Activated T-cell treated with anti-CD3 and anti-CD28 coated beads for 24 hours (primary cell): ENCODE results near the gene BCAS4.
"Not testable (repeated sequence)": the region's sequence is repeated elsewhere in the genome, so short reads cannot be mapped to it uniquely, and the experiment has no call there.

Source experiments
- DNase-seq: peaks from one replicate; pipeline ENCODE4 v3.0.0-alpha.2; 2020; ENCODE audit warnings: low read depth

BCAS4 gene, protein sequence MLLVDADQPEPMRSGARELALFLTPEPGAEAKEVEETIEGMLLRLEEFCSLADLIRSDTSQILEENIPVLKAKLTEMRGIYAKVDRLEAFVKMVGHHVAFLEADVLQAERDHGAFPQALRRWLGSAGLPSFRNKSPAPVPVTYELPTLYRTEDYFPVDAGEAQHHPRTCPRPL

DNA sequence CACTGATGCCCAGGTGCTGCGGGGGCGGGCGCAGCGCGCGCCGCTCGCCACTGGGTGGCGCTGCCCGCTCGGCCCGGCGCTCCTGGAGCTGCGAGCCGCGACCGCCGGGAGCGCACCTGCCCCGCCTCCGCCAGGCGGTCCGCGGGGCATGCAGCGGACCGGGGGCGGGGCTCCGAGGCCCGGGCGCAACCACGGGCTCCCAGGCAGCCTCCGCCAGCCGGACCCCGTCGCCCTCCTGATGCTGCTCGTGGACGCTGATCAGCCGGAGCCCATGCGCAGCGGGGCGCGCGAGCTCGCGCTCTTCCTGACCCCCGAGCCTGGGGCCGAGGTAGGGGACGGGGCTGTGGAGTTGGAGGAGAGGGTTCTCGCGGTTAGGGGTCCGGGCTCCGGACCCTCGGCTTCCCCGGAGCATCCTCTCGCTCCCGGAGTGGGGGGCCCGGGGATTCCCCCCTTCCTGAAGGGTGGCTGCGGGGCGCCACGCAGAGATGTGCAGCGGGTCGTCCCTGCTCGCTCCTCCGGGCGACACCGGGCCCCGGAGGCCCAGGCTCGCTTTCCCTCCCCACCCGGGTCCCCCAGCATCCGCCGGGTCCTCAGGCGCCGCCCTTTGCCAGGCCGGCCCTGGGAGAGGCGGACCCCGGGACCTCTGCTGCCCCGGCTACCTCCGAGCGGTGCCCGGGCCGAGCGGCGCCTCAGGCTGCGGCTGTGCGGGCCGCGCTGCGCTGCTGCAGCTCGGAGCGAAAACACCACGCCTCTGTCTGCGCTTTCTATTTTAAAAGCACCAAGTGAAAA lies at the start of gene BCAS4:
BCAS4 (plus strand) TSS at position 216 of the 789 bp plus-strand sequence; CDS start at position 239, 23 bp downstream.
- DNase-seq = peak; percentile 83

DNA sequence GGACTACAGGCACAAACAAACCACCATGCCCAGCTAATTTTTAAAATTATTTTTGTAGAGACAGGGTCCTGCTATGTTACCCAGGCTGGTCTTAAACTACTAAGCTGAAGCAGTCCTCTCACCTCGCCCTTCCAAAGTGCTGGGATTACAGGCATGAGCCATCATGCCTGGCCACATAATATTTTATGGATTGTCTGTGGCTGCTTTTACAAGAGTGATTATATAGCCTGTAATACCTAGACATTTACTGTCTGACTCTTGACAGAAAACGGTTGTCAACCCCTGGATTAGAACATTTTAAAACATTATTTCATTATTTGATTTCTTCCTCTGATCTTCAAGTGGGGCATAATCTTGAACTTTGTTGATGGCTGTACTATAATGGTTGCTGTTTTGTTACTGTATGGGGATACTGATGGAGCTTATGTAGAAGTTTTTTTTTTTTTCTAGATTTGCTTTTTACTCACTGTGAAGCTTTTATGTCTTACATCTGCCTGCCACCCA lies 49.2 kb upstream of the BCAS4 start:
- DNase-seq = no peak

DNA sequence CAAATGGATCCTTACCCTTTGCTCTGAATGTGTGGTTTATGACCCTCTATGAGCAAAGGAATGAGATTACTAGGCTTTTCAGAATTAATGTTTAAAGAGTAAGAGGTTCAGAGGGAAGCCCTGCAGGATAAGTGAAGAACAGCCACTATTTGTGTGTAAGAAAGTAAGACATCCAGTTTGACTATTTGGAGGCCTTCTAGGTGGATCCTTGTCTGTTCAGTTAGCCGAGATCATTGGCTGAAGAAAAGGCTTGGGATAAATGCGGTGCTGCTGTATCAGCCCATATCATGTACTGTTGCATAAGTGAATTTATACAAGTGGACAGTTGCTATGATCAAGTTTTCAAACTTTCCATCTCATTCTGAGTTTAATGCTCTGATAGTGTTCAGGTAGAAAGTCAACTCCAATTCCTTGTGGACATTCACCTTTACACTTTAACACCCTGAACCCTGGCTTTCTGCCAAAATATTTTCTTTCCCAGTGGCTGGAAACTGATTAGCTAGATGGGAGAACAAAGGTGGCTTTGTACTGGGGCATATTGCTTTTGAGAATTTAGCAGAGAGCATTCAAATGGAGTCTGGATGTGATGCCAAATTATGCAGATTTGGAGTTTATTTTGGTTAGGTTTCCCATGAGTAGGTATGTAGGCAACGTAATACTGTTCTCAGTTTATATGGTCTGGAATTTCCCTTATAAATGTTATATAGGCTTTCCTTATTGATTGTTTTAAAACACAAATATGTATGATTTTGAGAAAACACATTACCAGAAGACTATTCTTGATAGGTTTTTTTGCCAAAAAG lies 48.5 kb upstream of the BCAS4 start:
- DNase-seq = no peak

DNA sequence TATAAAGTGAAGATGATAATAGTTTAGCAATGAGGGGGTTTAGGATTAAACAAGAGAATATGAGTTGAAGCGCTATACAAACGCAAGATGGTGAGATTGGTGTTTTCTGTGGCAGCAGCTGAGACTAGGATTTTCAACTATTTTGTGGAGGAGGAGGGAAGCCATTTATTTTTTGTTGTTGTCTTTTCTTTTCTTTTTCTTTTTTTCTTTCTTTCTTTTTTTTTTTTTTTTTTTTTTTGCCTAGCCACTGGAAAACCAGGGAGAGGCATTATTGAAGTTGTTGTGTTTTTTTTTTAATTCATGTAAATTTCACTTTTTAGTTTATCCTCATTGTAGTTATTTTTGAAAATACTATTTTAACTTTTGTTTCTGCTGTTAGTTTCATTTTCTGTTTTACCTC lies 47.6 kb upstream of the BCAS4 start:
- DNase-seq = no peak

DNA sequence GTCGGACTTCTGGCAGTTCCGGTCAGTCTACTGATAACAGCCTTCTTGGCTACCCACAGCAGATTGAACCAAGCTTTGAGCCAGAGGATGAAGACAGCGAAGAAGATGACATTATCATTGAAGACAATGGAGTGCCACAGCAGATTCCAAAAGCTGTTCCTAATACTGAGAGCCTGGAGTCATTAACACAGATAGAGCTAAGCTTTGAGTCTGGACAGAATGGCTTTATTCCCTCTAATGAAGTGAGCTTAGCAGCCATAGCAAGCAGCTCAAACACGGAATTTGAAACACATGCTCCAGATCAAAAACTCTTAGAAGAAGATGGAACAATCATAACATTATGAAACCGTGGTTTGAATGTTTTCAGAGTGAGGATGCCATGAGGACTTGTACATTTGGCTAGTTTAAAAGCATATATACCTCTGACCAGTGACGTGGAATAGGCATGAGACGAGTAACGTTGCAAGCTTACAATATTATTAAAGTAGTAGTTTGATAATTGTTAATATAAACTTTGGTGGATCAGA lies 44.7 kb upstream of the BCAS4 start:
- no peak for DNase-seq

DNA sequence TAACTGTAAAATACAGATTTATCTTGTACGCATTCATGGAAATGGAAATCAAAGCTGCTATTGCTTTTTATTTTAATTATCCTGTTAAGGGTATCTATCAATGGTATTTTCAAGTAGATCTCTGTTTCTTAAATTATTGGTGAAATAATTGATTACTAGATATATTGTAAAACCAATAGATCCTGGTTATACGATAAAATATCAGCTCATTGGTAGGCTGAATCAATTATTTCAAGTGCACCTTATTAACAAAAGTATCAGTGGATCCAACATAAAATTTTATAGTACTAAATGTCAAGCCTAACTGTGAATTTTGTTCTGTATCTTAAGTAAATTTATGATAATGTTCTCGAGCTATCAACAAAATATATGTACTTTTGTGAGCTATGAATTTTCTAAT lies 41.7 kb upstream of the BCAS4 start:
- DNase-seq = no peak

DNA sequence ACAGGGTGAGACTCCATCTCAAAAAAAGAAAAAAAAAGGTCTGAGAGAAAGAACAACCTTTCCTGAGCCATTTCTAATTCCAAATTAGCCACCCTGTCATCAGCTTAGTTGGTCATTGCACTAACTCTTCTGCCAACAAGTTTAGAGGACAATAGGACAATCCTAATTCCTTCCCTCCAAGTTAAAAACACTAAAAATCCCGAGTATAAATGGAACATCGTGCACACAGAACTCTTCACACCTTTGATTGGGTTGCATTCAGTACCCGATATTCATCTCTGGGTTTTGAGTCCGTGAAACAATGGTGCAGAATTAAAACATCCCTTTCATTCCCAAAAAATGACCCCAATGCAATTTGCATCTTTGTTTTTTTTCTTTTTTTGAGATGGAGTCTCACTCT lies 40.4 kb upstream of the BCAS4 start:
- DNase-seq = no peak

DNA sequence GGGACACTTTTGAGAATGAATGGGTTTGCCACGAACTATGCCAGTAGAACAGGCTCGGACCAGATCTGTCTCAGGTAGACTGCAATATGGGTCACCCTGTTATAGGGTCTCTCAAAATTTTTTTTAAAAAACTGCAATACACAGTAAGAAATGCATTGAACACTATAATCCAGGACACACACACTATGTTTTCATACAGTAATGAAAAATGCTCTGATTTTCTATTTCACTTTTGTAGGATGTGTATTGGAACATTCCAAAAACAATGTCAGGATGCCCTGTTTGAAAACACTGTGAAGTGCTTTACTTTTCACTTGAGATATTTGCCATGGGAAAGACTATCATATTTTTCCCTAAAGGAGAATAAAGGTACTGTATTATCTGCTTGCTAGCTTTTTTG lies 38.4 kb upstream of the BCAS4 start:
- DNase-seq = no peak

DNA sequence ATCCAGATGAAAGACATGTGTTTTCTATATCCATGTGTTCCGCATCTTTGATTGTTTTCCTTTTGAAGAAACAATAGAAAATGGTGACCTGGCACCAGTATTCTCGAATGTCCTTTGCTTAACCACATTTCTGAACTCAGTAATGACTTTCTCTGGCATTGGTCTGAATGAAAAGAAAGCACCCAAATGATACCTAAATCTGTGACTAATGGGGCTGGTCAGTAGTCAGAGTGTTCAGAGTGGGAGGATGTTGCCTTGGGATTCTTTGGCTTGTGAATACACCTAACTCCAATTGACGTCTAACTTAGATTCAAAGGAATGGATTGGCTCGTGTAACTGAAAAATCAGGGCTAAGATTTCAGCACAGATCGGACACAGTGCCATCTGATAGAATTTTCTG lies 36.4 kb upstream of the BCAS4 start:
- DNase-seq = no peak

DNA sequence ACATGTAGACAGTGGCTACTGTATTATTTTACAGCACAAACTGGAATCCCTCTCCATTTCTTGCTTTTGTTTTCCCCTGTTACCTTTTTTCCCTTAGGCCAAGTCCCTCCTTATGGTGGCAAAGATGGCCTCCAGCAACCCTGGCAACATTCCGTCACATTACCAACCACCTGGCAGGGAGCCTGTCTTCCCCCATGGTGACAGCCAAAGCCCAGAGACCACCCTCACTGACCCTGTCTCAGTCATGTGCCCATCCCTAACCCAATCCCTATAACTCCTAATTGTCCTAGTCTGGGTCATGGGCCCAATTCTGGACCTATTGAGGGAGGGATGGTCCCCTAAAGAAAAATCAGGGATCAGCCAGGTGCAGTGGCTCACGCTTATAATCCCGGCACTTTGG lies 35.9 kb upstream of the BCAS4 start:
- no peak for DNase-seq

DNA sequence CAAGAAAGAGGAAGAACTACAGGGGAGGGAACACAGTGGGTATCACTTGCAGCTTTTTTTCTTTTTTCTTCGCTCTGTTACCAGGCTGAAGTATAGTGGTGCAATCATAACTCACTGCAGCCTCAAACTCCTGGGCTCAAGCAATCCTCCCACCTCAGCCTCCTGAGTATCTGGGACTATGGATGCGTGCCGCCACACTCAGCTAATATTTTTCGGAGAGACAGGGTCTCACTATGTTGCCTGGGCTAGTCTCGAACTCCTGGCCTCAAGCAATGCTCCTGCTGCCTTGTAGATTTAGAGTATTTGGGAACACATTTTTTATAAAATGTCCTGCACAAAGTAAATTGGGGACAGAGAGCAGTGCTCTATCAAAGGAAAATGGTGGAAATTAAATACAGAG lies 35.2 kb upstream of the BCAS4 start:
- no peak for DNase-seq

DNA sequence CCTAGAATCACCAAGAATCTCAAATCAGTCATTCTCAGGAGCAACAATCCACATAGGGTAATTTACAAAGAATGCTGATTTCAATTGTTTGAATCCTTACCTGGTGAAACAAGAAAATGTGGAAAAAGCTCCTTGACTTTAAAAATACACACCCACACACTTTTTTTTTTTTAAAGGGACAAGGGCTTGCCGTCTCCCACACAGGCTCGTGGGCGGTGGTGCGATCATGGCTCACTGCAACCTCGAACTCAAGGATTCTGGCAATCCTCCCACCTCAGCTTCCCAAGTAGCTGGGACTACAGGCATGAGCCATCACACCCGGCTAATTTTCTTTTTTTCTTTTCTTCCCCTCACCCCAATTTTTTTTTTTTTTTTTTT lies 32.8 kb upstream of the BCAS4 start:
- no peak for DNase-seq

DNA sequence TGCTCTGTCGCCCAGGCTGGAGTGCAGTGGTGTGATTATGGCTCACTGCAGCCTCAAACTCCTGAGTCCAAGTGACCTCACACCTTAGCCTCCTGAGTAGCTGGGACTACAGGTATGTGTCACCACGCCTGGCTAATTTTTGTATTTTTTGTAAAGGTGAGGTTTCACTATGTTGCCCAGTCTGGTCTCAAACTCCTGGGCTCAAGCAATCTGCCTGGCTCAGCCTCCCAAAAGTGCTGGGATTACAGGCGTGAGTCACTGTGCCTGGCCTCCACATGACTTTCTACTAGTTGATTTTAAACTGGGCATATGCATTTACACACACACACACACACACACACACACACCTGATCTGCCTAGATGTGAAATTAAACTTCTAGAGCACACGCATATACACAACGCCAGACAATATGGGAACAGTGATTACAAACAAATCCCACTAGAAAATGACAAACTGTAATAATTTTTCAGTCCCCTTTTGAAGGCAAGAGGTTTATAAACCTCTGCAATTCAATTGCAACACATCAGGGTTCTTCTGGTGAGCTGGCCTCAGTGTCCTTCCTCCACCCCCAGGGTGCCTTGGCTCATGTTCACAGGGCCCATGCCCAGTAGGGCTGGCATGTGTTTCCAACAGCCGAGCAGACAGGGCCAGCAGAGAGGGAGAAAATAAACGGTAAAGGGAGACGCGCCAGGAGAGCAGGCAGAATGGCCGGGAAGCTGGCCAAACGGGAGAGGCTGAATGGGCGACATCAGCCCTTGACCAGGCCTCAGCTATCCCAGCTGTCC lies 32.2 kb upstream of the BCAS4 start:
- no peak for DNase-seq

DNA sequence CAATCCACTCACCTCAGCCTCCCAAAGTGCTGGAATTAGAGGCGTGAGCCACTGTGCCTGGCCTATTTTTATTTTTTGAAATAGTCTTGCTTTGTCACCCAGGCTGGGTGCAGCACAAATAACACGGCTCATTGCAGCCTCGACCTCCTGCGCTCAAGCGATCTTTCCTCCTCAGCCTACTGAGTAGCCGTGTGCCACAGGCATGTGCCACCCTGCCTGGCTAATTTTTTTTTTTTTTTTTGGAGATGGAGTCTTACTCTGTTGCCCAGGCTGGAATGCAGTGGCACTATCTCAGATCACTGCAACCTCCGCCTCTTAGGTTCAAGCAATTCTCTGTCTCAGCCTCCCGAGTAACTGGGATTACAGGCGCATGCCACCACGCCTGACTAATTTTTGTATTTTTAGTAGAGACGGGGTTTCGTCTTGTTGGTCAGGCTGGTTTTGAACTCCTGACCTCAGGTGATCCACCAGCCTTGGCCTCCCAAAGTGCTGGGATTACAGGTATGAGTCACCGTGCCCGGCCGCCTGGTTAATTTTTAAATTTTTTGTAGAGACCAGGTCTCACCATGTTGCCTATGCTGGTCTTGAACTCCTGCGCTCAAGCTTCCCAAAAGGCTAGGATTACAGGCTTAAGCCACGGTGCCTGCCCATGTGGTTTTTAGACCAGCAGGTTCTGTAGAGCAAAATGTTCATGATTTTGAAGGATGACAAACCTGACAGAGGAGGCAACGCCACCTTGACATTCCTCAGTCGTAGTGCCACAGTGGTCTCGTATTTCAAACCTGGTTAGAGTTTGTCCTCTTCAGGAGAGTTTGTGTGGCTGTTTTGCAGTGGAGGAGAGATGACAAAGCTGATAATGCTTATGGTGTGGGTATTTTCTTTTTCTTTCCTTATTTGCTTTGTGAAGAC lies 31.1 kb upstream of the BCAS4 start:
- DNase-seq = not testable (repeated sequence)

DNA sequence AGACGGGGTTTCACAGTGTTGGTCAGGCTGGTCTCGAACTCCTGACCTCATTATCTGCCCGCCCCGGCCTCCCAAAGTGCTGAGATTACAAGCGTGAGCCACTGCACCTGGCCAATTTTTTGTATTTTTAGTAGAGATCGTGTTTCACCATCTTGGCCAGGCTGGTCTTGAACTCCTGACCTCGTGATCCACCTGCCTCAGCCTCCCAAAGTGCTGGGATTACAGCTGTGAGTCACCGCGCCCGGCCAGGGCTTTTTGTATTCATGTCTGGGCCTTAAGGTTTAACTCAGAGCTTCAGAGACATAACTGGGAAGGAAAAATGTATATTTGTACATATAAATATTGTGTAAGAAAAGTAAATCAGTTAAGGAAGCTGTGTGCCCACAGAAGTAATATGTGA lies 29.6 kb upstream of the BCAS4 start:
- DNase-seq = not testable (repeated sequence)

DNA sequence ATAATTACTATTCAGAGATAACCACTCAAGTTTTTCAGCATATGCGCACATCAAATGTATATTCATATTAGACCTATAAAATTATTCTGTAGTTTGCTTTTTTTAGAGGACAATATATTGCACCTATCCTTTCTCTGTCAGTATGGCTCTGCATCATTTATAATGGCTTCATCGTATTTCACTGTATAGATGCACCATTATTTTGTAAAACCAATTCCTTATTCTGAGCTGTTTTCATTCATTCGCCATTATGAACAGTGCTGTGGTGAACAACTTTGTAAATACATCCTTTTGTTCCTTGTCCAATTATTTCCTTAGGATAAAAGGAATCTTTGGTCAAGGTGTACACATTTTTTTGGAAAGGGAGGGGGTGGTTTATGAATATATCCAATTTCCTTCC lies 29.2 kb upstream of the BCAS4 start:
- DNase-seq = no peak

DNA sequence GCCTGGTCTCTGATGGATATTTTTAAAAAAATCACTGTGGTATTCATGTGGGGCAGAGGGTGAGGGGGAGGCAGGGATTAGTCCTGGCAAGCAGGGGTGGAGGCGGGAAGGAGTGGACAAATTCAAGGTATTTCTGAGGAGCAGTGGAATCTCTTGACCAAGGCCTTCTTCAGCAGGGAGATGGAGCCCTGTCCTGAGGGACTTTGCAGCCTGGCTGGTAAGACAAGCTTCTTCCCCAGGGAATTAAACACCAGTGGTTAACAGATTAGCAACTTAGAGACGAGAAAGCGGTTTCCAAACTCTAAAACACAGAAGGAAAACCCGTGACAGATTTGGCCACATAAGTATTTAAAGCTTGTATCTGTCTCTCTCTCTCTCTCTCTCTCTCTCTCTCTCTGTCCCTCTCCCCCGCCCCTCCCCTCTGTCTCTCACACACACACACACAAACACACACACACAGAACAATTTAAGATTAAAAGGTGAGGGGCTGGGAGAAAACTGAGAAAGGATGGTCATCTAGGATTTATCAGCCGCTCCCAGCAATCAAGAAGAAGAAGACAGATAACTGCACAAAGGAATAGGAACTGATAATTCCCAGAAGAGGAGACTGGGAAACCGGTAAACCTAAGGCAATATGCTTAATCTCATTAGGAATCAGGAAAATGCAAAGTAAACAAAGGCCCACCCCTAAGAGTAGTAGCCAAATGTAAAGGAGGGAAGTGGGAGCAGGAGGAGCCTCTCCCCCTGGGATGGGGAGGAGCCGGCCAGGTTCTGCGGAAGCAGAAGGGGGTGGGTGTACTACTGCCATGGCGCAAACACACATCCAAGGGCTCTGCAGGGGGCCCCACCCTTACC lies 27.7 kb upstream of the BCAS4 start:
- DNase-seq = not testable (repeated sequence)

DNA sequence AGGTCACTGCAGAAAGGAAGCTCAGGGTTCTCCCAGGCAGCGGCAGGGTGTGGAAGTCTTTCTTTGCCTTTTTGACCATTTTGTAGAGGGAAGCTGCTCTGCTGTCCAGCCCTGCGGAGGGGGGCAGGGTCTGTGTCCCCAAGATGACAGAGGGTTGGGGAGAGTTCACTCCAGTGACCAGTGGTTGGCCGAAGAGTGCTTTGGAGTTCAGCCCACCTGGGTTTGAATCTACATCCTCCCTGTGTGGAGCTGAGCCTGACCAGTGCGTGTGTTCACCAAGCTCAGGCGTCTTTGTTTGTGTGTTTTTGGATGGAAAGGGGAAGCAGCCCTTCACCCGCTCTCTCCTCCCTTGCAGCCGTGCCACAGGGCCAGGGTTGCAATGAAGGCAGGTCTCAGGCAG lies 25.9 kb upstream of the BCAS4 start:
- DNase-seq = not testable (repeated sequence)

DNA sequence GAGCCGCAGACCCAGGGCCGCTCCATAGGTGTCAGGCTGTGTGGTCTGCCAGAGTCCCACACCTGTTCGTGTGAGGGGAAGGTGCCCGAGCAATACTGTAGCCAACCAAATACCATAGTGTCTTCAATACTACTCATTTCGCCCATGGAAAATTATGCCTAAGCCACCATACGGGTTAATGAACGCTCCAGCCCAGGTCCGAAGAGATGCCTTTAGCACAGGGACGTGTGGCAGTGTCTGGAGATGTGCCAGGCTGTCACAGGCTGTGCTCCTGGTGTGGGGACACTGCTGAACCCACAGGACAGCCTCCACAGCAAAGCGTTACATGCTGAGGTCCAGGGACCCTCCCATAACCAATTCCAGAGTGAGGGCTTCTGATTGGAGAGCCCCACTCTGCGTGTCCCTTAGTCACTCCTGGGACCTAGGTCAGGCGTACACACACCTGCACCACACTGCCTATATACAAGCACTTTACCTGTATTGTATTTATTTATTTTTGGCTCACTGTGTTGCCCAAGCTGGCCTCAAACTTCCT lies 25.2 kb upstream of the BCAS4 start:
- not testable (repeated sequence) for DNase-seq
